Activated T-helper 17 cell treated with anti-CD3 and anti-CD28 coated beads, Interleukin-2, amount 50 U/mL, for 72 hours (primary cell): ENCODE results near the gene ERICH6B. TPM values are rescaled to one million over a fixed set of nuclear protein-coding genes. Genes with fewer than 3 reads are reported as not detected.

Source experiments
- ATAC-seq: fragments of 150-1000 bp; cut with Tn5 transposase; replicated peaks from 2 replicates; pipeline ENCODE4 v1.10.0; 2021; ENCODE audit warnings: mild to moderate bottlenecking, moderate library complexity
- H3K27ac Mint-ChIP-seq: one replicate; pipeline ENCODE4 v1.8.0; 2022; ENCODE audit warnings: mixed read lengths
- H3K27me3 Mint-ChIP-seq: one replicate; pipeline ENCODE4 v1.8.0; 2022; ENCODE audit warnings: mixed read lengths
- H3K36me3 Mint-ChIP-seq: one replicate; pipeline ENCODE4 v1.8.0; 2022; ENCODE audit warnings: low read depth, mild to moderate bottlenecking, mixed read lengths
- H3K4me1 Mint-ChIP-seq: one replicate; pipeline ENCODE4 v1.8.0; 2022; ENCODE audit warnings: mixed read lengths
- H3K4me3 Mint-ChIP-seq: one replicate; pipeline ENCODE4 v1.8.0; 2022; ENCODE audit warnings: mild to moderate bottlenecking, mixed read lengths
- H3K9me3 Mint-ChIP-seq: one replicate; pipeline ENCODE4 v1.8.0; 2022; ENCODE audit warnings: mixed read lengths
- total RNA-seq, 2 donors: library from RNA; stranded (reverse); gene quantifications; one replicate each; pipeline ENCODE4 v1.2.3, GENCODE V29; 2022

The ERICH6B gene
- total RNA-seq, 2 donors from 2014 or later = not detected

- no peaks in the 10 kb centered on the region for H3K36me3 Mint-ChIP-seq
- ATAC-seq = no peak
- peaks cover 42% of the 10 kb centered on the region for H3K27me3 Mint-ChIP-seq
- no peaks in the 10 kb centered on the region for H3K9me3 Mint-ChIP-seq
- no peaks in the 10 kb centered on the region for H3K4me1 Mint-ChIP-seq
- H3K27ac Mint-ChIP-seq = no peak overlapping the region
- H3K4me3 Mint-ChIP-seq = no peak overlapping the region
Measured at GRCh38 chr13:45623516-45624090, 8.1 kb upstream of the ERICH6B start.

DNA sequence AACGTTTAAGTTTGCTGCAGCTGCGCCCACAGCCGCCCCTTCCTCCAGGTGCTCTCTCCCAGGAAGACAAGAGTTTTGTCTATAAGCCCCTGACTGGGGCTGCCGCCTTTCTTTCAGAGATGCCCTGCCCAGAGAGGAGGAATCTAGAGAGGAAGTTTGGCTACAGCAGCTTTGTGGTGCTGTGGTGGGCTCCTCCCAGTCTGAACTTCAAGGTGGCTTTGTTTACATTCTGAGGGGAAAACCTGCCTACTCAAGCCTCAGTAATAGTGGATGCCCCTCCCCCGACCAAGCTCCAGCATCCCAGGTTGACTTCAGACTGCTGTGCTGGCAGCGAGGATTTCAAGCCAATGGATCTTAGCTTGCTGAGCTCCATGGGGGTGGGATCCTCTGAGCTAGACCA is 6.4 kb upstream of the ERICH6B start:
- H3K4me1 Mint-ChIP-seq = no peaks in the 10 kb centered on the region
- ATAC-seq = no peak
- peaks cover 58% of the 10 kb centered on the region for H3K27me3 Mint-ChIP-seq
- H3K4me3 Mint-ChIP-seq = no peak overlapping the region
- H3K36me3 Mint-ChIP-seq = no peaks in the 10 kb centered on the region
- no peaks in the 10 kb centered on the region for H3K9me3 Mint-ChIP-seq
- H3K27ac Mint-ChIP-seq = no peak overlapping the region

GRCh38 chr13:45607931-45608330 is 7.6 kb downstream of the ERICH6B start:
- no peak overlapping the region for H3K4me3 Mint-ChIP-seq
- H3K9me3 Mint-ChIP-seq = no peaks in the 10 kb centered on the region
- H3K27me3 Mint-ChIP-seq = peaks cover 31% of the 10 kb centered on the region
- H3K36me3 Mint-ChIP-seq = no peaks in the 10 kb centered on the region
- ATAC-seq = no peak
- peaks cover 6% of the 10 kb centered on the region for H3K4me1 Mint-ChIP-seq
- no peak overlapping the region for H3K27ac Mint-ChIP-seq

GRCh38 chr13:45604892-45605291 is 10.6 kb downstream of the ERICH6B start:
- Mint-ChIP-seq H3K9me3 (no peaks in the 10 kb centered on the region), H3K27ac (no peak overlapping the region), H3K36me3 (no peaks in the 10 kb centered on the region), H3K4me3 (no peak overlapping the region), H3K27me3 (peaks cover 20% of the 10 kb centered on the region), H3K4me1 (peaks cover 6% of the 10 kb centered on the region)
- no peak for ATAC-seq

- Mint-ChIP-seq H3K36me3 (no peaks in the 10 kb centered on the region), H3K9me3 (no peaks in the 10 kb centered on the region), H3K4me1 (peaks cover 6% of the 10 kb centered on the region), H3K27ac (peak overlapping the region; percentile 22), H3K27me3 (peaks cover 13% of the 10 kb centered on the region), H3K4me3 (no peak overlapping the region)
- ATAC-seq = no peak
Measured at GRCh38 chr13:45603338-45603737, 12.2 kb downstream of the ERICH6B start.

- Mint-ChIP-seq H3K4me1 (peaks cover 6% of the 10 kb centered on the region), H3K27ac (no peak overlapping the region), H3K4me3 (no peak overlapping the region), H3K9me3 (no peaks in the 10 kb centered on the region), H3K36me3 (no peaks in the 10 kb centered on the region), H3K27me3 (peaks cover 18% of the 10 kb centered on the region)
- ATAC-seq = no peak
Measured at GRCh38 chr13:45602183-45603170, 13.1 kb downstream of the ERICH6B start.

- no peak overlapping the region for H3K4me3 Mint-ChIP-seq
- no peaks in the 10 kb centered on the region for H3K9me3 Mint-ChIP-seq
- no peak for ATAC-seq
- H3K27me3 Mint-ChIP-seq = peaks cover 22% of the 10 kb centered on the region
- H3K36me3 Mint-ChIP-seq = no peaks in the 10 kb centered on the region
- H3K4me1 Mint-ChIP-seq = peaks cover 6% of the 10 kb centered on the region
- no peak overlapping the region for H3K27ac Mint-ChIP-seq
Measured at GRCh38 chr13:45601680-45602079, 13.9 kb downstream of the ERICH6B start.

DNA sequence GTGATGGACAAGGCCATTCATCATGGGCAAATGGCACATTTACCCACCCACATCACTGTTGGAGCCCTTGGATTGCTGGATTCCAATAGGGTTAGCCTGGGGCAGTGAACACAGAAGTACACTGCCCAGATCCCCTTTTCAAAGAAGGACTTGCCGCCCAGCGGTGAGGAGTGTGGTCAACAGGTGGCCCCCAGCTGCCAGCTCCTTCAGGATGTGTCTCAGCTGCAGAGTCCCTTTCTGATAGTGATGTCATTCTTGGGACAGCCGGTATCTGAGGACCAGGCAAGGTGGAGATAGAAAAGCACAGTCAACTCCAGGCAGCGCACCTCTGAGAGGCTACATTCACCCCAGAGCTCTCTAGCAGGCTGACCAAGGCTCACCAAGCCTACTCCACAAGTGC is 16.9 kb downstream of the ERICH6B start:
- Mint-ChIP-seq H3K27me3 (peaks cover 29% of the 10 kb centered on the region), H3K36me3 (no peaks in the 10 kb centered on the region), H3K4me1 (peaks cover 3% of the 10 kb centered on the region), H3K9me3 (no peaks in the 10 kb centered on the region), H3K27ac (no peak overlapping the region), H3K4me3 (no peak overlapping the region)
- no peak for ATAC-seq

- ATAC-seq = no peak
- H3K4me1 Mint-ChIP-seq = no peaks in the 10 kb centered on the region
- H3K36me3 Mint-ChIP-seq = no peaks in the 10 kb centered on the region
- H3K27ac Mint-ChIP-seq = no peak overlapping the region
- H3K27me3 Mint-ChIP-seq = peaks cover 25% of the 10 kb centered on the region
- H3K9me3 Mint-ChIP-seq = no peaks in the 10 kb centered on the region
- H3K4me3 Mint-ChIP-seq = no peak overlapping the region
Measured at GRCh38 chr13:45596800-45597475, 18.6 kb downstream of the ERICH6B start.

GRCh38 chr13:45595965-45596364 is 19.6 kb downstream of the ERICH6B start:
- Mint-ChIP-seq H3K9me3 (no peaks in the 10 kb centered on the region), H3K4me1 (no peaks in the 10 kb centered on the region), H3K4me3 (no peak overlapping the region), H3K27me3 (peaks cover 25% of the 10 kb centered on the region), H3K36me3 (no peaks in the 10 kb centered on the region), H3K27ac (no peak overlapping the region)
- no peak for ATAC-seq

DNA sequence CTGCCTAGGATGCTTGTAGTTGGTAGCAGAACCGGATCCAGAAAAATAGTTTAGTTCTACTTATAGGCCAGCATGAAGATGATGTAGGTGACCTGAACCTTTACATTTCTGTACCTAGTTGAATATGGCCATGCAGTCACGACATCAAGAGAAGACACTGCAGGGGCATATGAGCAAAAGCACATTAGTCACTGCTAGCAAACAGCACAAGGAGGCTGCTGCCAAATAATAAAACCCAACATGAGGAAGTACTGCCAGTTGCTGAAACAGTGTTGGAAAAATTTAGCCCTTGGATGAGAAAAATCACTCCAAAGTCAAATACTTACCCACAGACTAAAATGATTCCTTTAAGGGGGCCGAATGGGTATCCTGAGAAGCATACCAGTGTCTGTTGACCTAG is 20.8 kb downstream of the ERICH6B start:
- ATAC-seq = no peak
- no peaks in the 10 kb centered on the region for H3K36me3 Mint-ChIP-seq

GRCh38 chr13:45594227-45594626 is 21.3 kb downstream of the ERICH6B start:
- Mint-ChIP-seq H3K27me3 (peaks cover 25% of the 10 kb centered on the region), H3K36me3 (no peaks in the 10 kb centered on the region), H3K4me1 (no peaks in the 10 kb centered on the region), H3K27ac (no peak overlapping the region), H3K9me3 (no peaks in the 10 kb centered on the region), H3K4me3 (no peak overlapping the region)
- ATAC-seq = no peak

More for the DNA sequence above, 20.8 kb downstream of the ERICH6B start:
- Mint-ChIP-seq H3K27ac (no peak overlapping the region), H3K4me1 (no peaks in the 10 kb centered on the region), H3K27me3 (peaks cover 25% of the 10 kb centered on the region), H3K4me3 (no peak overlapping the region), H3K9me3 (no peaks in the 10 kb centered on the region)

DNA sequence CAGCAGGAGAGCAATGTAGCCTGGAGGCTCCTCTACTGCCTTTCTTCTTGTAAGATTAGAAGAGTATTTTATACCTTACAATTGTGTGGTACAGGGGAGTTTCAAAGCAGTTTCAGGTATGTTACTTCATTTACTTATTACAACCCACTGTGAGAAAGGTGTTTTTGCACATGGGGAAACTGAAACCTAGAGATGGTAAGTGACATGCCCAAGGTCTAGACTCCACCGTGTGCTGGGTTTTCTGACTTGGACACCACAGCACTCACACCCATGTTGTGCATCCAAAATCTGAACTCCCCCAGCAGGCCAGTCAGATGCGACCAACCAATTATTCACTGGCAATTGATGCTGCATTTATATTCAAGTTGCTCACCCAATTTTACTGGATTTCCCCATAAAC is 22.8 kb downstream of the ERICH6B start:
- no peak overlapping the region for H3K4me3 Mint-ChIP-seq
- H3K36me3 Mint-ChIP-seq = no peaks in the 10 kb centered on the region
- ATAC-seq = peak; percentile 28
- H3K4me1 Mint-ChIP-seq = no peaks in the 10 kb centered on the region
- H3K27me3 Mint-ChIP-seq = peaks cover 16% of the 10 kb centered on the region
- no peak overlapping the region for H3K27ac Mint-ChIP-seq
- H3K9me3 Mint-ChIP-seq = no peaks in the 10 kb centered on the region

- ATAC-seq = no peak
- Mint-ChIP-seq H3K27me3 (peaks cover 11% of the 10 kb centered on the region), H3K9me3 (no peaks in the 10 kb centered on the region), H3K27ac (no peak overlapping the region), H3K4me1 (no peaks in the 10 kb centered on the region), H3K4me3 (no peak overlapping the region), H3K36me3 (no peaks in the 10 kb centered on the region)
Measured at GRCh38 chr13:45590066-45590465, 25.5 kb downstream of the ERICH6B start.

DNA sequence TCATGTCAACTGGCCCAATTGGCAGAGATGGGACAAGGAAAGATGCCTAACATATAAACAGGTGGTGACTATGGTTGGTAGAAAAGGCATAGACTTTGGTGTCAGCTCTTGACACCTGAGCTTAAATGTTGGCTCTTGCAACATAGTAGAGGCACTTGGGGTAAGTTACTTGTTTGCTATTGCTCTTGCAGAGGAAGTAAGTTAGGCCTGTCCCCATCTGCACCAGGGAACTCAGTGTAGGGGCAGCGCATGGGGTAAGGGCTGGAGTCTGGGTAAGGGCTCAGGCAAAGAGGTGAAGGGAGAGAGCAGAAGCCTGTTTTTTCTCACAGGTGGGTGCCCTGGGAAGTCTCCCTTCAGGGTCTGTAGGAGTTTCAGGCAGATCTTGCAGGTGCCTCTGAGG is 27.6 kb downstream of the ERICH6B start:
- no peak for ATAC-seq
- H3K4me1 Mint-ChIP-seq = no peaks in the 10 kb centered on the region
- no peaks in the 10 kb centered on the region for H3K9me3 Mint-ChIP-seq
- H3K36me3 Mint-ChIP-seq = no peaks in the 10 kb centered on the region
- no peak overlapping the region for H3K4me3 Mint-ChIP-seq
- H3K27me3 Mint-ChIP-seq = peaks cover 7% of the 10 kb centered on the region
- H3K27ac Mint-ChIP-seq = no peak overlapping the region
